ENCODE results near the gene SLC49A3.

DNA sequence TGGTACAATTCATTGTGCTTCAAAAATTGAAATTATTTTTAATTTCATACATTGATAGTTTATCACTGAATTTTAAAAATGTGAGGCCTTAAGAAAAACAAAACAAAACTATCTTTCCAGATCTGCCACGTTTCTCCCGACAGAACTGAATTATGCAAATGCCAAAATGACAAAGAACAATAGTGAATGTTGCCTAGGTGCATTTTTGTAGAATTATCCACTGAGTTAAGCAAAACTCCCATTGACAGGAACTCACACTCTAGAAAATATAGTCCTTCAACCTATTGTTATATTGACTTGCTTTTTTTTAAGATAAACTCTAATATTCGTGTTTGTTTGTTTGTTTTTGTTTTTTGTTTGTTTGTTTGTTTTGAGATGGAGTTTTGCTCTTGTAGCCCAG is 23.1 kb upstream of the SLC49A3 start:
- TF ChIP-seq, protein P1, sequence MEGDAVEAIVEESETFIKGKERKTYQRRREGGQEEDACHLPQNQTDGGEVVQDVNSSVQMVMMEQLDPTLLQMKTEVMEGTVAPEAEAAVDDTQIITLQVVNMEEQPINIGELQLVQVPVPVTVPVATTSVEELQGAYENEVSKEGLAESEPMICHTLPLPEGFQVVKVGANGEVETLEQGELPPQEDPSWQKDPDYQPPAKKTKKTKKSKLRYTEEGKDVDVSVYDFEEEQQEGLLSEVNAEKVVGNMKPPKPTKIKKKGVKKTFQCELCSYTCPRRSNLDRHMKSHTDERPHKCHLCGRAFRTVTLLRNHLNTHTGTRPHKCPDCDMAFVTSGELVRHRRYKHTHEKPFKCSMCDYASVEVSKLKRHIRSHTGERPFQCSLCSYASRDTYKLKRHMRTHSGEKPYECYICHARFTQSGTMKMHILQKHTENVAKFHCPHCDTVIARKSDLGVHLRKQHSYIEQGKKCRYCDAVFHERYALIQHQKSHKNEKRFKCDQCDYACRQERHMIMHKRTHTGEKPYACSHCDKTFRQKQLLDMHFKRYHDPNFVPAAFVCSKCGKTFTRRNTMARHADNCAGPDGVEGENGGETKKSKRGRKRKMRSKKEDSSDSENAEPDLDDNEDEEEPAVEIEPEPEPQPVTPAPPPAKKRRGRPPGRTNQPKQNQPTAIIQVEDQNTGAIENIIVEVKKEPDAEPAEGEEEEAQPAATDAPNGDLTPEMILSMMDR (IDR thresholded peaks at IDR 0.05), result no peak
- TF ChIP-seq POLR2A (IDR thresholded peaks at IDR 0.05), result no peak
